DMS153 treated with DMSO at 0.1 percent for 48 hours (cell line): Measurements from ENCODE around the gene TNFSF13B.
"Not testable (repeated sequence)": the region's sequence is repeated elsewhere in the genome, so short reads cannot be mapped to it uniquely, and the experiment has no call there.

ENCODE experiments used
- DNase-seq: peaks from one replicate; lab custom pipeline; 2025; ENCODE audit not compliant: unreplicated experiment; lab: John Stamatoyannopoulos, UW

Gene TNFSF13B

GRCh38 chr13:108269601-108270328 lies at the start of gene TNFSF13B:
Gene TNFSF13B (plus strand): TSS chr13:108269718. CDS start chr13:108269896, 178 bp downstream.
- no peak for DNase-seq

GRCh38 chr13:108220041-108220440 lies 49.5 kb upstream of the TNFSF13B start:
- no peak for DNase-seq

GRCh38 chr13:108223687-108224503 lies 45.6 kb upstream of the TNFSF13B start:
- DNase-seq: no peak

- DNase-seq: no peak
These were observed 44.1 kb upstream of the TNFSF13B start for GRCh38 chr13:108225440-108225839.

GRCh38 chr13:108226184-108226583 lies 43.3 kb upstream of the TNFSF13B start:
- DNase-seq: no peak

- DNase-seq: peak; percentile 51
These were observed 41.8 kb upstream of the TNFSF13B start for GRCh38 chr13:108227651-108228272.

- DNase-seq: no peak
These were observed 39.1 kb upstream of the TNFSF13B start for GRCh38 chr13:108230377-108230776.

GRCh38 chr13:108249150-108249549 lies 20.4 kb upstream of the TNFSF13B start:
- DNase-seq: no peak

- DNase-seq: no peak
These were observed 12.3 kb upstream of the TNFSF13B start for GRCh38 chr13:108257248-108257647.

- no peak for DNase-seq
These were observed 5.7 kb upstream of the TNFSF13B start for GRCh38 chr13:108263621-108264355.

GRCh38 chr13:108266321-108266990 lies 3.1 kb upstream of the TNFSF13B start:
- no peak for DNase-seq

- DNase-seq: no peak
These were observed 2.2 kb upstream of the TNFSF13B start for GRCh38 chr13:108267347-108267746.

GRCh38 chr13:108267855-108268254 lies 1.7 kb upstream of the TNFSF13B start:
- DNase-seq: not testable (repeated sequence)

- no peak for DNase-seq
These were observed 929 bp upstream of the TNFSF13B start for GRCh38 chr13:108268466-108269112.

- DNase-seq: no peak
These were observed 924 bp downstream of the TNFSF13B start for GRCh38 chr13:108270442-108270841.

GRCh38 chr13:108272333-108272732 lies 2.8 kb downstream of the TNFSF13B start:
- no peak for DNase-seq

- no peak for DNase-seq
These were observed 4.1 kb downstream of the TNFSF13B start for GRCh38 chr13:108273429-108274118.

- no peak for DNase-seq
These were observed 5.2 kb downstream of the TNFSF13B start for GRCh38 chr13:108274718-108275117.

GRCh38 chr13:108276060-108276459 lies 6.5 kb downstream of the TNFSF13B start:
- no peak for DNase-seq
